Smooth muscle cell (in vitro differentiated cells): ENCODE measurements around the gene GDF2. TPM values are rescaled to one million over a fixed set of nuclear protein-coding genes. Genes with fewer than 3 reads are reported as not detected.

Source experiments
- DNase-seq: peaks from one replicate; lab custom pipeline; 2025; ENCODE audit not compliant: unreplicated experiment; lab: John Stamatoyannopoulos, UW
- H2AFZ ChIP-seq: fragments of 200-600 bp; sonication (generic); 2 replicates; pipeline ENCODE4 v1.6.0; 2016; ENCODE audit warnings: antibody characterized with exemption, low read depth, mild to moderate bottlenecking
- H3F3A ChIP-seq: fragments of 200-600 bp; sonication (generic); 2 replicates; pipeline ENCODE4 v1.6.0; 2017; ENCODE audit warnings: antibody characterized with exemption, low read depth
- H3K27ac ChIP-seq: fragments of 200-600 bp; sonication (generic); 2 replicates; pipeline ENCODE4 v1.5.1; 2016; ENCODE audit warnings: low read depth, mild to moderate bottlenecking
- H3K27me3 ChIP-seq: fragments of 200-600 bp; sonication (generic); 2 replicates; pipeline ENCODE4 v1.6.1; 2016; ENCODE audit warnings: low read depth, mild to moderate bottlenecking
- H3K36me3 ChIP-seq: fragments of 200-600 bp; sonication (generic); 2 replicates; pipeline ENCODE4 v1.5.1; 2016; ENCODE audit warnings: low read depth
- H3K4me1 ChIP-seq: fragments of 200-600 bp; sonication (generic); 2 replicates; pipeline ENCODE4 v1.5.1; 2016; ENCODE audit warnings: low read depth
- H3K4me2 ChIP-seq: fragments of 200-600 bp; sonication (generic); 2 replicates; pipeline ENCODE4 v1.6.0; 2016; ENCODE audit warnings: mild to moderate bottlenecking
- H3K4me3 ChIP-seq: fragments of 200-600 bp; sonication (generic); 2 replicates; pipeline ENCODE4 v1.5.1; 2016; ENCODE audit warnings: mild to moderate bottlenecking
- H3K79me2 ChIP-seq: fragments of 200-600 bp; sonication (generic); 2 replicates; pipeline ENCODE4 v1.6.0; 2016; ENCODE audit warnings: low read depth, mild to moderate bottlenecking
- H3K9ac ChIP-seq: fragments of 200-600 bp; sonication (generic); 2 replicates; pipeline ENCODE4 v1.6.0; 2016; ENCODE audit warnings: low read depth
- H3K9me3 ChIP-seq: fragments of 200-600 bp; sonication (generic); replicated peaks from 2 replicates; pipeline ENCODE4 v1.5.1; 2016; ENCODE audit warnings: low read depth
- H4K20me1 ChIP-seq: fragments of 200-600 bp; sonication (generic); 2 replicates; pipeline ENCODE4 v1.6.0; 2016; ENCODE audit warnings: low read depth
- WGBS: methylation state at CpG from one replicate; pipeline ENCODE4 v1.1.7; 2016; ENCODE audit warnings: low lambda C conversion rate; 5-methylcytosine and 5-hydroxymethylcytosine counted together
- polyA plus RNA-seq: library from polyadenylated mRNA; unstranded; fragments of >200 nt; fragmentation: Nextera tagmentation; extraction: Ambion mirVana; gene quantifications from 2 replicates; pipeline ENCODE4 v1.2.1, GENCODE V29; 2016
- total RNA-seq: library from RNA; depleted of rRNA; stranded (reverse); fragments of >200 nt; gene quantifications from 2 replicates; pipeline ENCODE4 v1.2.3, GENCODE V29; 2014
- TF ChIP-seq, protein P1 (sequence below): fragments of 200-600 bp; sonication (generic); IDR thresholded peaks from 2 replicates; pipeline ENCODE4 v1.5.1; 2017; ENCODE audit warnings: borderline replicate concordance, mild to moderate bottlenecking, antibody characterized with exemption; ENCODE audit not compliant: insufficient read depth, poor library complexity, severe bottlenecking

Gene GDF2
- total and polyA plus RNA-seq, 2 experiments from 2014 or later = not detected

DNA sequence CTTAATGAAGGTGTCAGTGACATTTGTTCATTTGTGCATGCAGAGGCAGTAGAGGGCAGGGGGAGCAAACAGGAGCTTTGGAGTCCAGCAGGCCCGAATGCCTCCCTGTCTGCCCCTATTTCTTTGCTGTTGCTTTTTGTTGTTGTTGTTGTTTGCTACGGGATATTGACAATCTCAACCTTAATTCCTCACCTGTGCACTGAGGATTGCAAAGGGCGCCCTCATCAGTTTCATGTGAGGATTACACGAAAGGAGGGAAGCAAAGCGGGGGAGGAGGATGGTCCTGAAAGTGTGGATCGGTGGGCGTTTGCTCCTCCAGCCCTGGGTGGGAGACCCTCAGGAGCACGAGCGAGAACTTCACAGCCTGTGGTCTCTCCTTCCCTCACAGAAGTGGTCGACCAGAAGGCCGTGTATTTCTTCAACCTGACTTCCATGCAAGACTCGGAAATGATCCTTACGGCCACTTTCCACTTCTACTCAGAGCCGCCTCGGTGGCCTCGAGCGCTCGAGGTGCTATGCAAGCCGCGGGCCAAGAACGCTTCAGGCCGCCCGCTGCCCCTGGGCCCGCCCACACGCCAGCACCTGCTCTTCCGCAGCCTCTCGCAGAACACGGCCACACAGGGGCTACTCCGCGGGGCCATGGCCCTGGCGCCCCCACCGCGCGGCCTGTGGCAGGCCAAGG, 12.7 kb upstream of the GDF2 start:
- H3F3A ChIP-seq = no peaks in the 10 kb centered on the region
- TF ChIP-seq, protein P1, sequence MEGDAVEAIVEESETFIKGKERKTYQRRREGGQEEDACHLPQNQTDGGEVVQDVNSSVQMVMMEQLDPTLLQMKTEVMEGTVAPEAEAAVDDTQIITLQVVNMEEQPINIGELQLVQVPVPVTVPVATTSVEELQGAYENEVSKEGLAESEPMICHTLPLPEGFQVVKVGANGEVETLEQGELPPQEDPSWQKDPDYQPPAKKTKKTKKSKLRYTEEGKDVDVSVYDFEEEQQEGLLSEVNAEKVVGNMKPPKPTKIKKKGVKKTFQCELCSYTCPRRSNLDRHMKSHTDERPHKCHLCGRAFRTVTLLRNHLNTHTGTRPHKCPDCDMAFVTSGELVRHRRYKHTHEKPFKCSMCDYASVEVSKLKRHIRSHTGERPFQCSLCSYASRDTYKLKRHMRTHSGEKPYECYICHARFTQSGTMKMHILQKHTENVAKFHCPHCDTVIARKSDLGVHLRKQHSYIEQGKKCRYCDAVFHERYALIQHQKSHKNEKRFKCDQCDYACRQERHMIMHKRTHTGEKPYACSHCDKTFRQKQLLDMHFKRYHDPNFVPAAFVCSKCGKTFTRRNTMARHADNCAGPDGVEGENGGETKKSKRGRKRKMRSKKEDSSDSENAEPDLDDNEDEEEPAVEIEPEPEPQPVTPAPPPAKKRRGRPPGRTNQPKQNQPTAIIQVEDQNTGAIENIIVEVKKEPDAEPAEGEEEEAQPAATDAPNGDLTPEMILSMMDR = peak; percentile 41
- H3K79me2 ChIP-seq = no peaks in the 10 kb centered on the region
- no peak overlapping the region for H3K27ac ChIP-seq
- no peaks in the 10 kb centered on the region for H3K36me3 ChIP-seq
- H4K20me1 ChIP-seq = no peaks in the 10 kb centered on the region
- no peaks in the 10 kb centered on the region for H3K4me1 ChIP-seq
- no peaks in the 10 kb centered on the region for H3K9me3 ChIP-seq
- H3K9ac ChIP-seq = no peak overlapping the region
- H3K4me2 ChIP-seq = no peak overlapping the region
- no peak for DNase-seq
- H3K4me3 ChIP-seq = no peak overlapping the region
- H3K27me3 ChIP-seq = peaks cover 10% of the 10 kb centered on the region
- 84% methylated on average over 34 of the region's 34 CpGs for WGBS
- no peak overlapping the region for H2AFZ ChIP-seq

DNA sequence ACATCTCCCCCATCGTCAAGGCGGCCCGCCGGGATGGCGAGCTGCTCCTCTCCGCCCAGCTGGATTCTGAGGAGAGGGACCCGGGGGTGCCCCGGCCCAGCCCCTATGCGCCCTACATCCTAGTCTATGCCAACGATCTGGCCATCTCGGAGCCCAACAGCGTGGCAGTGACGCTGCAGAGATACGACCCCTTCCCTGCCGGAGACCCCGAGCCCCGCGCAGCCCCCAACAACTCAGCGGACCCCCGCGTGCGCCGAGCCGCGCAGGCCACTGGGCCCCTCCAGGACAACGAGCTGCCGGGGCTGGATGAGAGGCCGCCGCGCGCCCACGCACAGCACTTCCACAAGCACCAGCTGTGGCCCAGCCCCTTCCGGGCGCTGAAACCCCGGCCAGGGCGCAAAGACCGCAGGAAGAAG, 12.2 kb upstream of the GDF2 start:
- no peaks in the 10 kb centered on the region for H3K9me3 ChIP-seq

DNA sequence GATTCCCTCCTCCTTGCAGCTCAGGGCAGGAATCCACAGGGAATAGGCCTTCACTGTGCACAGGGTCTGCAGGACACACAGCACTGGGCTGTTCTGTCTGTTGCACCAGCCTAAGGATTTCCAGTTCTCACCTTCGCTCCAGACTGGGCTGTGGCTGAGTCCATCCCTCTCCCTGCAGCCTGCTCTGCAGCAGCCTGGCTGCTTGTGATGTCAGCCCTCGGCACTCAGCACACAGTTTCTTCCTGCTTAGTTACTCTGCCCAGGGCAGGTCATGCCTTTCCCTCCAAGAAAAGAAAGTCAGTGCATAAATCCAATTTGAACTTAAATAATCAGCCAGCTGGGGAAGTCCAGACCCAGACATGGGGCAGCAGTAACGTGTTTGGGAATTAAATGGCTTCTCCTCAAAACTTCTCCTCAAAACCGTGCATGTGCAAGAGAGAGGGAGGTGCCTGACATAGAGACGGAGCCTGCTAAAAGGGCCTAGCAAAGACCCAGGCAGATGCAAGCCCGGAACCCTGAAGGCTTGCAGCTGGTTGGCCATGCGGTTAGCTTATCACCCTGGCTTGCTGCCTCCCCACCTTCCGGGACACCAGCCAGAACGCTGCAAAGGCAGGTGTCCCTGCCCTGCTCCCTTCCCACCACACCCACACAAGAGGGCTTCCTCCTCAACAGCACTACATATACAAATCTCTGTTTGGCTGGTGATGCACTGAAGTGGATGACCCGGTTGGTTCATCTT, 10.9 kb upstream of the GDF2 start:
- TF ChIP-seq, protein P1 = no peak
- Histone ChIP-seq H3F3A (no peaks in the 10 kb centered on the region), H4K20me1 (no peaks in the 10 kb centered on the region), H3K27me3 (peaks cover 10% of the 10 kb centered on the region), H3K4me3 (no peak overlapping the region), H3K4me2 (no peak overlapping the region), H3K27ac (no peak overlapping the region), H3K9me3 (no peaks in the 10 kb centered on the region), H3K36me3 (no peaks in the 10 kb centered on the region), H3K4me1 (no peaks in the 10 kb centered on the region), H3K79me2 (no peaks in the 10 kb centered on the region), H3K9ac (no peak overlapping the region), H2AFZ (no peak overlapping the region)
- 79% methylated on average over 10 of the region's 10 CpGs for WGBS
- DNase-seq = no peak

More for the DNA sequence above, 12.2 kb upstream of the GDF2 start:
- Histone ChIP-seq H2AFZ (no peak overlapping the region), H3K4me3 (no peak overlapping the region), H3K9ac (no peak overlapping the region), H3K4me2 (no peak overlapping the region), H4K20me1 (no peaks in the 10 kb centered on the region), H3K27ac (no peak overlapping the region), H3K4me1 (no peaks in the 10 kb centered on the region), H3F3A (no peaks in the 10 kb centered on the region), H3K79me2 (no peaks in the 10 kb centered on the region), H3K36me3 (no peaks in the 10 kb centered on the region), H3K27me3 (peaks cover 10% of the 10 kb centered on the region)
- DNase-seq = no peak
- TF ChIP-seq, protein P1 = no peak
- 97% methylated on average over 36 of the region's 37 CpGs for WGBS
